GM19452 (cell line): ENCODE results near the gene ZNFX1.
"Not testable (repeated sequence)": the region's sequence is repeated elsewhere in the genome, so short reads cannot be mapped to it uniquely, and the experiment has no call there.

ENCODE experiments used
- ATAC-seq: cut with Tn5 transposase; IDR thresholded peaks from one replicate; pipeline ENCODE4 v1.9.1; 2021; ENCODE audit not compliant: unreplicated experiment

Gene ZNFX1

GRCh38 chr20:49216991-49217578 is 60.8 kb downstream of the ZNFX1 start:
- no peak for ATAC-seq

- no peak for ATAC-seq
Observed at GRCh38 chr20:49215232-49215631, 62.6 kb downstream of the ZNFX1 start.

GRCh38 chr20:49214571-49214970 is 63.3 kb downstream of the ZNFX1 start:
- ATAC-seq: no peak

GRCh38 chr20:49210757-49211110 is 67.1 kb downstream of the ZNFX1 start:
- no peak for ATAC-seq

- no peak for ATAC-seq
Observed at GRCh38 chr20:49210101-49210756, 67.6 kb downstream of the ZNFX1 start.

GRCh38 chr20:49207076-49207475 is 70.8 kb downstream of the ZNFX1 start:
- ATAC-seq: no peak

GRCh38 chr20:49203746-49204145 is 74.1 kb downstream of the ZNFX1 start:
- no peak for ATAC-seq

GRCh38 chr20:49203011-49203410 is 74.8 kb downstream of the ZNFX1 start:
- no peak for ATAC-seq

GRCh38 chr20:49199729-49200293 is 78.0 kb downstream of the ZNFX1 start:
- no peak for ATAC-seq

GRCh38 chr20:49192944-49193518 is 84.8 kb downstream of the ZNFX1 start:
- not testable (repeated sequence) for ATAC-seq
